ENCODE results near the gene FRMD1. TPM values are rescaled to one million over a fixed set of nuclear protein-coding genes. Genes with fewer than 3 reads are reported as not detected.

Gene FRMD1
- total RNA-seq (not detected), total RNA-seq (0 to 0.16 (median 0) reads per million in 172 experiments)
- not detected for polyA plus RNA-seq (2013, experiment 1 of 2)
- polyA plus RNA-seq (2013, experiment 2 of 2), result not detected

- no peak within 1 kb of the TSS for H3K4me3 ChIP-seq (ENCODE audit: low read length)
- no peak within 1 kb of the TSS for H3K4me3 Mint-ChIP-seq
- no peaks in the 10 kb centered on the region for H3K9me3 Mint-ChIP-seq
- no peaks in the 10 kb centered on the region for H3K36me3 Mint-ChIP-seq (ENCODE audit: low read depth)
- intact Hi-C loops (cut with DNase I, micrococcal nuclease), result no loop called here
- CTCF ChIA-PET, result no interaction called here
- no peaks in the 10 kb centered on the region for H3K4me1 Mint-ChIP-seq (ENCODE audit: low read depth)
- H3K27ac Mint-ChIP-seq, result no peak within 1 kb of the TSS
- H3K36me3 ChIP-seq (ENCODE audit: insufficient read depth, low read length), result no peaks in the 10 kb centered on the region
- H3K4me1 ChIP-seq (ENCODE audit: insufficient read depth, low read length), result no peaks in the 10 kb centered on the region
- no peak for DNase-seq
- H3K27ac ChIP-seq (ENCODE audit: low read depth in 1 of 2, low read length in 2 of 2), result no peak within 1 kb of the TSS
- POLR2A ChIA-PET, result no interaction called here
- peaks cover 0 to 22% of the 10 kb centered on the region in 2 experiments for H3K9me3 ChIP-seq (ENCODE audit: control insufficient read depth in 1 of 2, insufficient read depth in 1 of 2, low read length in 2 of 2)
- TF ChIP-seq, protein P1, sequence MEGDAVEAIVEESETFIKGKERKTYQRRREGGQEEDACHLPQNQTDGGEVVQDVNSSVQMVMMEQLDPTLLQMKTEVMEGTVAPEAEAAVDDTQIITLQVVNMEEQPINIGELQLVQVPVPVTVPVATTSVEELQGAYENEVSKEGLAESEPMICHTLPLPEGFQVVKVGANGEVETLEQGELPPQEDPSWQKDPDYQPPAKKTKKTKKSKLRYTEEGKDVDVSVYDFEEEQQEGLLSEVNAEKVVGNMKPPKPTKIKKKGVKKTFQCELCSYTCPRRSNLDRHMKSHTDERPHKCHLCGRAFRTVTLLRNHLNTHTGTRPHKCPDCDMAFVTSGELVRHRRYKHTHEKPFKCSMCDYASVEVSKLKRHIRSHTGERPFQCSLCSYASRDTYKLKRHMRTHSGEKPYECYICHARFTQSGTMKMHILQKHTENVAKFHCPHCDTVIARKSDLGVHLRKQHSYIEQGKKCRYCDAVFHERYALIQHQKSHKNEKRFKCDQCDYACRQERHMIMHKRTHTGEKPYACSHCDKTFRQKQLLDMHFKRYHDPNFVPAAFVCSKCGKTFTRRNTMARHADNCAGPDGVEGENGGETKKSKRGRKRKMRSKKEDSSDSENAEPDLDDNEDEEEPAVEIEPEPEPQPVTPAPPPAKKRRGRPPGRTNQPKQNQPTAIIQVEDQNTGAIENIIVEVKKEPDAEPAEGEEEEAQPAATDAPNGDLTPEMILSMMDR (IDR thresholded peaks at IDR 0.05), result no peak
- H3K27me3 ChIP-seq (ENCODE audit: control insufficient read depth in 1 of 2, insufficient read depth in 2 of 2, low read length in 2 of 2), result no peaks in the 10 kb centered on the region
- H3K27me3 Mint-ChIP-seq, result peaks cover 4% of the 10 kb centered on the region
- ATAC-seq (ENCODE audit: poor library complexity), result no peak
These were observed at the start of gene FRMD1 for GRCh38 chr6:168078943-168079405. Gene FRMD1 (minus strand): TSS chr6:168079212. CDS start chr6:168079094, 118 bp downstream.

GRCh38 chr6:168128006-168128630, 49.1 kb upstream of the FRMD1 start:
- Histone ChIP-seq H3K4me1 (ENCODE audit: insufficient read depth, low read length) (no peaks in the 10 kb centered on the region), H3K27ac (ENCODE audit: low read depth in 1 of 2, low read length in 2 of 2) (no peak overlapping the region), H3K27me3 (ENCODE audit: control insufficient read depth in 1 of 2, insufficient read depth in 2 of 2, low read length in 2 of 2) (peaks cover 10 to 12% of the 10 kb centered on the region in 2 experiments), H3K36me3 (ENCODE audit: insufficient read depth, low read length) (no peaks in the 10 kb centered on the region), H3K4me3 (ENCODE audit: low read length) (no peak overlapping the region), H3K9me3 (ENCODE audit: control insufficient read depth in 1 of 2, insufficient read depth in 1 of 2, low read length in 2 of 2) (peaks cover 0 to 21% of the 10 kb centered on the region in 2 experiments)
- CTCF ChIA-PET, result no interaction called here
- ATAC-seq (ENCODE audit: poor library complexity), result no peak
- no peak for DNase-seq
- intact Hi-C loops (cut with DNase I, micrococcal nuclease), result no loop called here
- Mint-ChIP-seq H3K27me3 (peaks cover 14% of the 10 kb centered on the region), H3K36me3 (ENCODE audit: low read depth) (no peaks in the 10 kb centered on the region), H3K4me1 (ENCODE audit: low read depth) (no peaks in the 10 kb centered on the region), H3K4me3 (no peak overlapping the region), H3K27ac (no peak overlapping the region), H3K9me3 (no peaks in the 10 kb centered on the region)
- TF ChIP-seq, protein P1 (IDR thresholded peaks at IDR 0.05), result no peak
- POLR2A ChIA-PET, result no interaction called here

DNA sequence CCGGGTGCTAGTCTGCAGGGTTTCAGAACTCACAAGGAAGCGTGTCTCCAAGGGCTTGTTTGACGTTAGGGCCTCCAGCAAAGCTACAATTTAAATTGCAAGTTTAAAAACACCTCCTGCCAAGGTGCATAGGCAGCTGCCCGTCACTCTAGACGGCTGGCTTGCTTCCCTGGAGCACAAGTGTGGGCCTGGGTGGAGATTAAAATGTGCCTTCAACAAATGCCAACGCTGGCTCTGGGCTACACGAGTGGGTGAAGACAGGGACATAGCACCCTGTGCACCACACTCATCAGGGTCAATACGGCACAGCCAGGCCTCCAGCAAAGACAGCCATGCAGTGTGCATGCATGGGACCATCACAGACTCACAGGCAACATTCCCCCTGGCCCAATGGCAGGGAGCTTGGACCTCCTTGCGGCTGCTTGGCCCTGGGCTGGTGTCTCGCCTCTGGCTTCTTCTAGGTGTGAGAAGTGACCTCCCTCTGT, 48.4 kb upstream of the FRMD1 start:
- ATAC-seq (ENCODE audit: poor library complexity), result no peak
- no peak overlapping the region for H3K4me3 ChIP-seq (ENCODE audit: low read length)
- TF ChIP-seq, protein P1 (IDR thresholded peaks at IDR 0.05), result no peak
- Mint-ChIP-seq H3K4me3 (no peak overlapping the region), H3K9me3 (no peaks in the 10 kb centered on the region), H3K27me3 (peaks cover 13% of the 10 kb centered on the region), H3K27ac (no peak overlapping the region), H3K4me1 (ENCODE audit: low read depth) (no peaks in the 10 kb centered on the region), H3K36me3 (ENCODE audit: low read depth) (no peaks in the 10 kb centered on the region)
- no peak for DNase-seq
- H3K27ac ChIP-seq (ENCODE audit: low read depth in 1 of 2, low read length in 2 of 2), result no peak overlapping the region
- H3K4me1 ChIP-seq (ENCODE audit: insufficient read depth, low read length), result no peaks in the 10 kb centered on the region
- H3K36me3 ChIP-seq (ENCODE audit: insufficient read depth, low read length), result no peaks in the 10 kb centered on the region
- H3K27me3 ChIP-seq (ENCODE audit: control insufficient read depth in 1 of 2, insufficient read depth in 2 of 2, low read length in 2 of 2), result peaks cover 3 to 10% of the 10 kb centered on the region in 2 experiments
- CTCF ChIA-PET, result no interaction called here
- H3K9me3 ChIP-seq (ENCODE audit: control insufficient read depth in 1 of 2, insufficient read depth in 1 of 2, low read length in 2 of 2), result peaks cover 0 to 23% of the 10 kb centered on the region in 2 experiments
- POLR2A ChIA-PET, result no interaction called here
- intact Hi-C loops (cut with DNase I, micrococcal nuclease), result no loop called here

Data from CD4-positive, alpha-beta T cell (primary cell).